K562 (cell line): ENCODE measurements around the gene ABCA3. TPM values are rescaled to one million over a fixed set of nuclear protein-coding genes. Genes with fewer than 3 reads are reported as not detected.

ENCODE experiments used
- ATAC-seq: fragments of 200-7000 bp; cut with Tn5 transposase; 3 replicates; pipeline ENCODE4 v1.9.1; 2020; ENCODE audit warnings: moderate library complexity
- BruUV-seq: library from RNA; stranded (reverse); fragments of 400-500 nt; replicated peaks from 2 replicates; lab custom pipeline; 2021; lab: Mats Ljungman, UMichigan
- CTCF ChIA-PET: fragments of 300-600 bp; formaldehyde crosslinking; extraction: SDS; loops from one replicate; lab custom pipeline; 2021; ENCODE audit warnings: low intra/inter-chr PET ratio; lab: Yijun Ruan, JAX
- POLR2A ChIA-PET: fragments of 300-600, 350-650 bp; sonication (Branson Sonifier 250); formaldehyde crosslinking; extraction: SDS; loops from one replicate; lab custom pipeline; 2021; ENCODE audit warnings: antibody characterized with exemption, inconsistent platforms; lab: Yijun Ruan, JAX
- DNase-seq, 4 experiments: peaks; one replicate each; pipeline versions ENCODE4 v3.0.0 to v3.0.0-alpha.2; 2011 to 2018; ENCODE audit warnings: low spot score in 3 of 4, mixed read lengths in 3 of 4; ENCODE audit errors: extremely low read depth in 1 of 4
- FAIRE-seq: peaks from 2 replicates; lab custom pipeline; 2011; peaks lifted over from hg19 to GRCh38; lab: Jason Lieb, UNC
- H2AFZ ChIP-seq: 2 replicates; pipeline ENCODE4 v1.6.0; 2011; ENCODE audit warnings: low read depth, low read length, control low read depth, inconsistent platforms
- H3K27ac ChIP-seq: fragments of 200-600 bp; 3 replicates; pipeline ENCODE4 v1.8.0; 2011; ENCODE audit warnings: low read depth, mild to moderate bottlenecking, control low read depth, inconsistent platforms, low read length, moderate library complexity, mixed read lengths; ENCODE audit errors: extremely low read depth
- H3K27me3 ChIP-seq, 2 experiments: fragments of 300-600 bp in 1 of 2; 2 replicates in 1 of 2; 3 replicates in 1 of 2; pipeline versions ENCODE4 v1.6.0 to v1.8.0; 2011; ENCODE audit warnings: inconsistent platforms in 2 of 2, low read length in 2 of 2, mild to moderate bottlenecking in 1 of 2, mixed read lengths in 1 of 2, moderate library complexity in 1 of 2; ENCODE audit not compliant: control insufficient read depth in 2 of 2, insufficient read depth in 2 of 2
- H3K36me3 ChIP-seq: fragments of 300-600 bp; 3 replicates; pipeline ENCODE4 v1.8.0; 2011; ENCODE audit warnings: mild to moderate bottlenecking, low read length, inconsistent platforms; ENCODE audit not compliant: control insufficient read depth, insufficient read depth
- H3K4me1 ChIP-seq, 2 experiments: fragments of 200-600 bp in 1 of 2; replicated peaks in 1 of 2; 2 replicates in 1 of 2; 3 replicates in 1 of 2; pipeline versions ENCODE4 v1.5.1 to v1.8.0; 2011; ENCODE audit warnings: inconsistent platforms in 2 of 2, low read length in 2 of 2, mild to moderate bottlenecking in 1 of 2, mixed read lengths in 1 of 2, moderate library complexity in 1 of 2; ENCODE audit not compliant: control insufficient read depth in 2 of 2, insufficient read depth in 2 of 2
- H3K4me2 ChIP-seq: 2 replicates; pipeline ENCODE4 v1.6.1; 2011; ENCODE audit warnings: low read length, control low read depth, inconsistent platforms, mixed read lengths; ENCODE audit not compliant: insufficient read depth
- H3K4me3 ChIP-seq: fragments of 200-600 bp; sonication (generic), shearing (Covaris generic); 2 replicates; pipeline ENCODE4 v1.5.1; 2016; ENCODE audit warnings: control low read depth, inconsistent platforms
- H3K79me2 ChIP-seq: fragments of 200-600 bp; 3 replicates; pipeline ENCODE4 v1.8.0; 2011; ENCODE audit warnings: low read length, inconsistent platforms; ENCODE audit not compliant: control insufficient read depth, insufficient read depth
- H3K9ac ChIP-seq, 2 experiments: 2 replicates each; pipeline versions ENCODE4 v1.6.0 to v1.6.1; 2011; ENCODE audit warnings: low read depth in 2 of 2, low read length in 2 of 2, control low read depth in 1 of 2, inconsistent platforms in 1 of 2, mild to moderate bottlenecking in 1 of 2, mixed read lengths in 1 of 2; ENCODE audit not compliant: insufficient read depth in 1 of 2
- H3K9me1 ChIP-seq: one replicate; pipeline ENCODE4 v1.6.0; 2011; ENCODE audit warnings: inconsistent platforms, mild to moderate bottlenecking, low read length, moderate library complexity; ENCODE audit not compliant: control insufficient read depth, insufficient read depth
- H3K9me3 ChIP-seq: replicated peaks from 2 replicates; pipeline ENCODE4 v1.5.1; 2011; ENCODE audit warnings: low read depth, low read length, inconsistent platforms; ENCODE audit not compliant: control insufficient read depth, insufficient read depth
- H4K20me1 ChIP-seq: replicated peaks from 2 replicates; pipeline ENCODE4 v1.6.1; 2011; ENCODE audit warnings: low read length, inconsistent platforms, mixed read lengths; ENCODE audit not compliant: control insufficient read depth, insufficient read depth
- EGR1 ChIP-seq: fragments of 450-650 bp; conservative IDR thresholded peaks from 2 replicates; pipeline ENCODE4 v1.6.1; 2017; ENCODE audit warnings: mild to moderate bottlenecking
- LCOR ChIP-seq: sonication (generic); formaldehyde crosslinking; IDR thresholded peaks from 2 replicates; pipeline ENCODE4 v1.8.0; 2022; ENCODE audit warnings: mild to moderate bottlenecking, missing genetic modification reagents
- MEF2A ChIP-seq: IDR thresholded peaks from 2 replicates; pipeline ENCODE4 v1.6.1; 2011; ENCODE audit warnings: low read depth, mild to moderate bottlenecking, low read length, moderate library complexity; ENCODE audit not compliant: control insufficient read depth
- RBM39 ChIP-seq: fragments of 200-400 bp; formaldehyde crosslinking; optimal IDR thresholded peaks from 2 replicates; pipeline ENCODE3; 2018; ENCODE audit warnings: low read depth, low read length
- RNF2 ChIP-seq: sonication (generic); IDR thresholded peaks from 2 replicates; pipeline ENCODE4 v1.6.1; 2016
- SUPT5H ChIP-seq: fragments of 450-650 bp; IDR thresholded peaks from 2 replicates; pipeline ENCODE4 v1.6.1; 2016
- WHSC1 ChIP-seq: IDR thresholded peaks from one replicate; pipeline ENCODE4 v1.6.1; 2012; ENCODE audit warnings: low read length, control low read depth, inconsistent platforms
- ZNF274 ChIP-seq: IDR thresholded peaks from 2 replicates; pipeline ENCODE4 v1.6.1; 2011; ENCODE audit warnings: low read depth, mild to moderate bottlenecking, low read length, moderate library complexity, borderline replicate concordance
- WGBS: fragments of 100-300 bp; shearing (Covaris generic); methylation state at CpG from one replicate; pipeline ENCODE4 v1.1.6; 2016; ENCODE audit warnings: low coverage, mixed read lengths; ENCODE audit not compliant: insufficient coverage; ENCODE audit errors: missing lambda C conversion rate; 5-methylcytosine and 5-hydroxymethylcytosine counted together
- in situ Hi-C: fragments of 300-500 bp; cut with MboI; formaldehyde crosslinking; loops from 4 replicates; pipeline ENCODE4 v1.15.0; 2018; ENCODE audit warnings: inconsistent platforms, mixed read lengths
- intact Hi-C: fragments of 100-400 bp; cut with micrococcal nuclease; formaldehyde crosslinking; loops from 2 replicates; pipeline ENCODE4 v1.14.2; 2022
- polyA plus RNA-seq, 8 experiments: library from polyadenylated mRNA; depleted of rRNA in 4 of 8; stranded (reverse) in 5 of 8; unstranded in 3 of 8; fragments of >200 nt; fragmentation: Nextera tagmentation in 2 of 8; fragmentation: Illumina TruSeq in 1 of 8; extraction: Ambion mirVana in 2 of 8; extraction: Trizol in 1 of 8; gene quantifications; 2 replicates each; pipeline versions ENCODE4 v1.2.1 to v1.2.3, GENCODE V29; 2011 to 2014; ENCODE audit warnings: inconsistent platforms in 1 of 8, missing spikeins in 1 of 8
- total RNA-seq, 7 experiments: library from RNA; depleted of rRNA in 6 of 7; stranded (reverse); fragments of >200 nt in 6 of 7; fragmentation: Illumina TruSeq in 2 of 7; extraction: Trizol in 2 of 7; gene quantifications; 2 replicates each; pipeline versions ENCODE4 v1.2.1 to v1.2.3, GENCODE V29; 2011 to 2021; ENCODE audit warnings: low replicate concordance in 1 of 7
- TF ChIP-seq, protein P1 (sequence below): fragments of 250-450 bp; sonication (Bioruptor Pico); IDR thresholded peaks from 2 replicates; pipeline ENCODE4 v1.9.0; 2021; ENCODE audit warnings: mild to moderate bottlenecking, inconsistent platforms
- TF ChIP-seq, protein P2 (sequence below), 3 experiments: IDR thresholded peaks in 2 of 3; conservative IDR thresholded peaks in 1 of 3; 2 replicates each; pipeline ENCODE4 v1.5.1; 2011 to 2012; ENCODE audit warnings: low read length in 3 of 3, mild to moderate bottlenecking in 3 of 3, control low read depth in 2 of 3, improper control_type of control experiment in 1 of 3, inconsistent platforms in 1 of 3, low read depth in 1 of 3, mixed read lengths in 1 of 3, moderate library complexity in 1 of 3; ENCODE audit not compliant: insufficient read depth in 2 of 3
- TF ChIP-seq, protein P3 (sequence below): fragments of 250-450 bp; sonication (Bioruptor Pico); IDR thresholded peaks from 2 replicates; pipeline ENCODE4 v1.5.1; 2021; ENCODE audit warnings: mild to moderate bottlenecking
- TF ChIP-seq, protein P4 (sequence below): fragments of 450-650 bp; formaldehyde crosslinking; IDR thresholded peaks from 2 replicates; pipeline ENCODE4 v1.4.0; 2020; ENCODE audit warnings: mild to moderate bottlenecking, moderate library complexity
- TF ChIP-seq, protein P5 (sequence below): fragments of 450-650 bp; IDR thresholded peaks from 2 replicates; pipeline ENCODE4 v1.6.1; 2016; ENCODE audit warnings: antibody characterized with exemption

ABCA3 gene
- total and polyA plus RNA-seq, 9 of the 15 experiments (the other 6 are each of a cell fraction or from before 2014, with no cell fraction given) = 0.66 to 23.7 (median 6.9) TPM

DNA sequence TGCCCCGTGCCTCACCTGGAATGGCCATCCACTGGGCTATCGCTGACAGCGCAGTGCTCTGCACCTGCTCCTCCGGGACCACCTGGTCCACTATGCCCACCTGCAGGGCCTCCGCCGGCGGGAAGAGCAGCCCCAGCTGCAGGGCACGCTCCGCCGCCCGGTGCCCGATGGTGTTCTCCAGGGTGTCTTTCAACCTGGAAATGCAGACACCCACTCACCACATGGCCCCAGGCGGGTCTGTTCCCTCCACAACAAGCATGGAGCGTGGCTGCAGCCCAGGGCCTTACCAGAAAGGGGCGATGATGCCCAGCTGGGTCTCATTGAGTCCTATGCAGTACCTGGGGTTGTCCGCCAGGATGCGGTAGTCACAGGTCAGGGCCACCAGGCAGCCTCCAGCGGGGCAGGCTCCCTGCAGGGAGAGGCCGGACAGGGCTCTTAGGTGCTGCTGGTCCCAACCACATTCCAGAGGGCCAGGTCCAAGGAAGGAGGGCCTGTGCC is 97.4 kb downstream of the ABCA3 start:
- Histone ChIP-seq H3K9me3 (no peaks in the 10 kb centered on the region), H3K79me2 (peaks cover 15% of the 10 kb centered on the region), H3K4me1 (peaks cover 0 to 47% of the 10 kb centered on the region in 2 experiments; a peak in 2 of 5 replicates), H3K27ac (no peak overlapping the region), H3K9me1 (no peaks in the 10 kb centered on the region), H3K36me3 (peaks cover 74% of the 10 kb centered on the region; the same call in 2 of the 3 replicates), H4K20me1 (no peaks in the 10 kb centered on the region), H2AFZ (no peak overlapping the region), H3K4me3 (no peak overlapping the region), H3K27me3 (no peaks in the 10 kb centered on the region), H3K9ac (no peak overlapping the region; a peak in 1 of 4 replicates), H3K4me2 (no peak overlapping the region)
- no peak for FAIRE-seq
- ChIA-PET POLR2A (interaction anchor here (0.6 to 6.6 kb wide), 3 partner anchors 8 to 29 kb away, joined by 5 to 39 read pairs (median 19); partner anchors contain the start of genes ECI1 and PGP), CTCF (no interaction called here)
- no TSS peak for BruUV-seq
- WGBS = 93% methylated on average over 18 of the region's 19 CpGs
- no peak for ATAC-seq
- DNase-seq = peak in 1 of 4 experiments; percentile 32
- intact Hi-C loops (no loop called here), in situ Hi-C loops (no loop called here)
- TF ChIP-seq, protein P1, sequence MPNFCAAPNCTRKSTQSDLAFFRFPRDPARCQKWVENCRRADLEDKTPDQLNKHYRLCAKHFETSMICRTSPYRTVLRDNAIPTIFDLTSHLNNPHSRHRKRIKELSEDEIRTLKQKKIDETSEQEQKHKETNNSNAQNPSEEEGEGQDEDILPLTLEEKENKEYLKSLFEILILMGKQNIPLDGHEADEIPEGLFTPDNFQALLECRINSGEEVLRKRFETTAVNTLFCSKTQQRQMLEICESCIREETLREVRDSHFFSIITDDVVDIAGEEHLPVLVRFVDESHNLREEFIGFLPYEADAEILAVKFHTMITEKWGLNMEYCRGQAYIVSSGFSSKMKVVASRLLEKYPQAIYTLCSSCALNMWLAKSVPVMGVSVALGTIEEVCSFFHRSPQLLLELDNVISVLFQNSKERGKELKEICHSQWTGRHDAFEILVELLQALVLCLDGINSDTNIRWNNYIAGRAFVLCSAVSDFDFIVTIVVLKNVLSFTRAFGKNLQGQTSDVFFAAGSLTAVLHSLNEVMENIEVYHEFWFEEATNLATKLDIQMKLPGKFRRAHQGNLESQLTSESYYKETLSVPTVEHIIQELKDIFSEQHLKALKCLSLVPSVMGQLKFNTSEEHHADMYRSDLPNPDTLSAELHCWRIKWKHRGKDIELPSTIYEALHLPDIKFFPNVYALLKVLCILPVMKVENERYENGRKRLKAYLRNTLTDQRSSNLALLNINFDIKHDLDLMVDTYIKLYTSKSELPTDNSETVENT = no peak
- TF ChIP-seq RBM39 (no peak), RNF2 (no peak), LCOR (CRISPR knock-in tag) (no peak), EGR1 (no peak), SUPT5H (no peak), MEF2A (no peak), ZNF274 (no peak), WHSC1 (no peak)
- TF ChIP-seq, protein P2, sequence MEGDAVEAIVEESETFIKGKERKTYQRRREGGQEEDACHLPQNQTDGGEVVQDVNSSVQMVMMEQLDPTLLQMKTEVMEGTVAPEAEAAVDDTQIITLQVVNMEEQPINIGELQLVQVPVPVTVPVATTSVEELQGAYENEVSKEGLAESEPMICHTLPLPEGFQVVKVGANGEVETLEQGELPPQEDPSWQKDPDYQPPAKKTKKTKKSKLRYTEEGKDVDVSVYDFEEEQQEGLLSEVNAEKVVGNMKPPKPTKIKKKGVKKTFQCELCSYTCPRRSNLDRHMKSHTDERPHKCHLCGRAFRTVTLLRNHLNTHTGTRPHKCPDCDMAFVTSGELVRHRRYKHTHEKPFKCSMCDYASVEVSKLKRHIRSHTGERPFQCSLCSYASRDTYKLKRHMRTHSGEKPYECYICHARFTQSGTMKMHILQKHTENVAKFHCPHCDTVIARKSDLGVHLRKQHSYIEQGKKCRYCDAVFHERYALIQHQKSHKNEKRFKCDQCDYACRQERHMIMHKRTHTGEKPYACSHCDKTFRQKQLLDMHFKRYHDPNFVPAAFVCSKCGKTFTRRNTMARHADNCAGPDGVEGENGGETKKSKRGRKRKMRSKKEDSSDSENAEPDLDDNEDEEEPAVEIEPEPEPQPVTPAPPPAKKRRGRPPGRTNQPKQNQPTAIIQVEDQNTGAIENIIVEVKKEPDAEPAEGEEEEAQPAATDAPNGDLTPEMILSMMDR (IDR thresholded peaks at IDR 0.05 in 2 of 3, conservative IDR thresholded peaks at IDR 0.05 in 1 of 3; ENCODE audit: insufficient read depth in 2 of 3, low read depth in 1 of 3, low read length in 3 of 3) = peak in 2 of 3 experiments; percentile 26 to 59; a peak in 4 of 6 replicates
- TF ChIP-seq, protein P3, sequence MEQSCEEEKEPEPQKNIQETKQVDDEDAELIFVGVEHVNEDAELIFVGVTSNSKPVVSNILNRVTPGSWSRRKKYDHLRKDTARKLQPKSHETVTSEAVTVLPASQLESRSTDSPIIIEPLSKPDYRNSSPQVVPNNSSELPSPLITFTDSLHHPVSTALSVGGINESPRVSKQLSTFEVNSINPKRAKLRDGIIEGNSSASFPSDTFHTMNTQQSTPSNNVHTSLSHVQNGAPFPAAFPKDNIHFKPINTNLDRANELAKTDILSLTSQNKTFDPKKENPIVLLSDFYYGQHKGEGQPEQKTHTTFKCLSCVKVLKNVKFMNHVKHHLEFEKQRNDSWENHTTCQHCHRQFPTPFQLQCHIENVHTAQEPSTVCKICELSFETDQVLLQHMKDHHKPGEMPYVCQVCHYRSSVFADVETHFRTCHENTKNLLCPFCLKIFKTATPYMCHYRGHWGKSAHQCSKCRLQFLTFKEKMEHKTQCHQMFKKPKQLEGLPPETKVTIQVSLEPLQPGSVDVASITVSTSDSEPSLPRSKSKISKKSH (CRISPR knock-in tag) = no peak
- TF ChIP-seq, protein P4, sequence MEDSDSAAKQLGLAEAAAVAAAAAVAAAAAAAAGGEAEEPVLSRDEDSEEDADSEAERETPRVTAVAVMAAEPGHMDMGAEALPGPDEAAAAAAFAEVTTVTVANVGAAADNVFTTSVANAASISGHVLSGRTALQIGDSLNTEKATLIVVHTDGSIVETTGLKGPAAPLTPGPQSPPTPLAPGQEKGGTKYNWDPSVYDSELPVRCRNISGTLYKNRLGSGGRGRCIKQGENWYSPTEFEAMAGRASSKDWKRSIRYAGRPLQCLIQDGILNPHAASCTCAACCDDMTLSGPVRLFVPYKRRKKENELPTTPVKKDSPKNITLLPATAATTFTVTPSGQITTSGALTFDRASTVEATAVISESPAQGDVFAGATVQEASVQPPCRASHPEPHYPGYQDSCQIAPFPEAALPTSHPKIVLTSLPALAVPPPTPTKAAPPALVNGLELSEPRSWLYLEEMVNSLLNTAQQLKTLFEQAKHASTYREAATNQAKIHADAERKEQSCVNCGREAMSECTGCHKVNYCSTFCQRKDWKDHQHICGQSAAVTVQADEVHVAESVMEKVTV (CRISPR knock-in tag) = no peak
- TF ChIP-seq, protein P5, sequence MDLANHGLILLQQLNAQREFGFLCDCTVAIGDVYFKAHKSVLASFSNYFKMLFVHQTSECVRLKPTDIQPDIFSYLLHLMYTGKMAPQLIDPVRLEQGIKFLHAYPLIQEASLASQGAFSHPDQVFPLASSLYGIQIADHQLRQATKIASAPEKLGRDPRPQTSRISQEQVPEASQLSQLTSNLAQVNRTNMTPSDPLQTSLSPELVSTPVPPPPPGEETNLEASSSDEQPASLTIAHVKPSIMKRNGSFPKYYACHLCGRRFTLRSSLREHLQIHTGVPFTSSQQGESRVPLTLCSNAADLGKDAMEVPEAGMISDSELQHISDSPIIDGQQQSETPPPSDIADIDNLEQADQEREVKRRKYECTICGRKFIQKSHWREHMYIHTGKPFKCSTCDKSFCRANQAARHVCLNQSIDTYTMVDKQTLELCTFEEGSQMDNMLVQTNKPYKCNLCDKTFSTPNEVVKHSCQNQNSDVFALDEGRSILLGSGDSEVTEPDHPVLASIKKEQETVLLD = no peak
